WI38 (cell line): ENCODE results near the gene CUX1.

Source experiments
- H3K4me3 ChIP-seq: 2 replicates; pipeline ENCODE4 v1.5.1; 2011; ENCODE audit warnings: low read depth, mild to moderate bottlenecking, control low read depth, low read length
- CTCF ChIP-seq: IDR thresholded peaks from 2 replicates; pipeline ENCODE4 v1.5.1; 2012; ENCODE audit warnings: low read depth, mild to moderate bottlenecking, control low read depth, low read length

The CUX1 gene

GRCh38 chr7:101936223-101936610, 118.8 kb downstream of the CUX1 start:
- no peak overlapping the region for H3K4me3 ChIP-seq
- TF ChIP-seq CTCF, result no peak

GRCh38 chr7:101936611-101937231, 119.3 kb downstream of the CUX1 start:
- TF ChIP-seq CTCF, result no peak
- H3K4me3 ChIP-seq, result no peak overlapping the region

- no peak for TF ChIP-seq CTCF
- no peak overlapping the region for H3K4me3 ChIP-seq
These were observed 120.5 kb downstream of the CUX1 start for GRCh38 chr7:101937717-101938514.

GRCh38 chr7:101939136-101939695, 121.8 kb downstream of the CUX1 start:
- no peak overlapping the region for H3K4me3 ChIP-seq
- no peak for TF ChIP-seq CTCF

GRCh38 chr7:101940151-101940550, 122.7 kb downstream of the CUX1 start:
- TF ChIP-seq CTCF, result no peak
- H3K4me3 ChIP-seq, result no peak overlapping the region

GRCh38 chr7:101940830-101941229, 123.4 kb downstream of the CUX1 start:
- no peak for TF ChIP-seq CTCF
- H3K4me3 ChIP-seq, result no peak overlapping the region
